ENCODE results near the gene S100A11. TPM values are rescaled to one million over a fixed set of nuclear protein-coding genes. Genes with fewer than 3 reads are reported as not detected.

The S100A11 gene
- total and polyA plus RNA-seq, 9 of the 15 experiments (the other 6 are each of a cell fraction or from before 2014, with no cell fraction given) = 131 to 808 (median 235) TPM

DNA sequence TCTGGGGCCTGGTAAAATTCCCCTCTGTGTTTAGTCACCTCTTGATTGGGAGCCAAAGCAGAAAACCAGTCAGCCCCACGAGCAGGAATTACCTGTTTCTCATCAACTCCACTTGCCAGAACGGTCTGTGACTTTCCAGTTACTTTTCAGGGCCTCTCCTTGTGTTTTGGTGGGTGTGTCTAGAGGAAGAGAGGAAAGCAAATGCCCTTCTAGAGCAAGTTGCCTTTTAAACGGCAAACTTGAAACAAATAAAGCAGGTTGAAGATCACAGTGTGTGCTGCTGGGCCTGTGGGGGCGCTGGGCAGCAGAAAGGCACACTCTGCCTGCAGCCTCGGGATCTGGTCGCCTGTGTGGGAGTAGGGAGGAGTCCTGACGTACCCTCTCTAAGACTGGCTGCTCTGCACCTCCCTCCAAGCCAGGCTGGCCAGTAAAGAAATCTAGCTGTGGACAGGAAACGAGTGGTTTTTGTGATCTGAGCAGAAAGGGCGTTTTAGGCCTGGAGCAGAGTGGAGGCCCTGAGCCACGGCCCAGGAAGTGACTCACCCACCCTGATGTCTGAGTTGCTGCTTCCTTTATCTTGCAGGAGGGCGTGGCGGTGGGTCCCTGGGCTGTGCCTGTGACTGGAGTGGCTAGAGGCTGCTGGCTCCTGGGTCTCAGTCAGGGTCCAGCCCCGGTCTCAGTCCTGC lies 11.1 kb upstream of the S100A11 start (continued):
- TF ChIP-seq SIN3B (IDR thresholded peaks at IDR 0.05; ENCODE audit: low read depth) (no peak), SIN3A (IDR thresholded peaks at IDR 0.05; ENCODE audit: borderline replicate concordance in 2 of 2, control insufficient read depth in 1 of 2, low read depth in 2 of 2, low read length in 2 of 2) (peak; percentile 19 to 23; a peak in 1 of 4 replicates), PHTF2 (CRISPR knock-in tag; IDR thresholded peaks at IDR 0.05) (no peak), ZBTB43 (CRISPR knock-in tag; IDR thresholded peaks at IDR 0.05) (no peak), SNAPC5 (CRISPR knock-in tag; IDR thresholded peaks at IDR 0.05) (no peak), NFE2 (IDR thresholded peaks at IDR 0.05; ENCODE audit: low read depth) (peak; percentile 32; the same call in 1 of the 2 replicates), LARP7 (IDR thresholded peaks at IDR 0.05) (0 out of 2 replicates have a peak, but pooled peaks have one; percentile 18), ZNF217 (CRISPR knock-in tag; IDR thresholded peaks at IDR 0.05) (no peak), SRSF7 (optimal IDR thresholded peaks at IDR 0.05; ENCODE audit: low read depth, low read length) (no peak), HDAC8 (tag; IDR thresholded peaks at IDR 0.05) (no peak)
- TF ChIP-seq, protein P1, sequence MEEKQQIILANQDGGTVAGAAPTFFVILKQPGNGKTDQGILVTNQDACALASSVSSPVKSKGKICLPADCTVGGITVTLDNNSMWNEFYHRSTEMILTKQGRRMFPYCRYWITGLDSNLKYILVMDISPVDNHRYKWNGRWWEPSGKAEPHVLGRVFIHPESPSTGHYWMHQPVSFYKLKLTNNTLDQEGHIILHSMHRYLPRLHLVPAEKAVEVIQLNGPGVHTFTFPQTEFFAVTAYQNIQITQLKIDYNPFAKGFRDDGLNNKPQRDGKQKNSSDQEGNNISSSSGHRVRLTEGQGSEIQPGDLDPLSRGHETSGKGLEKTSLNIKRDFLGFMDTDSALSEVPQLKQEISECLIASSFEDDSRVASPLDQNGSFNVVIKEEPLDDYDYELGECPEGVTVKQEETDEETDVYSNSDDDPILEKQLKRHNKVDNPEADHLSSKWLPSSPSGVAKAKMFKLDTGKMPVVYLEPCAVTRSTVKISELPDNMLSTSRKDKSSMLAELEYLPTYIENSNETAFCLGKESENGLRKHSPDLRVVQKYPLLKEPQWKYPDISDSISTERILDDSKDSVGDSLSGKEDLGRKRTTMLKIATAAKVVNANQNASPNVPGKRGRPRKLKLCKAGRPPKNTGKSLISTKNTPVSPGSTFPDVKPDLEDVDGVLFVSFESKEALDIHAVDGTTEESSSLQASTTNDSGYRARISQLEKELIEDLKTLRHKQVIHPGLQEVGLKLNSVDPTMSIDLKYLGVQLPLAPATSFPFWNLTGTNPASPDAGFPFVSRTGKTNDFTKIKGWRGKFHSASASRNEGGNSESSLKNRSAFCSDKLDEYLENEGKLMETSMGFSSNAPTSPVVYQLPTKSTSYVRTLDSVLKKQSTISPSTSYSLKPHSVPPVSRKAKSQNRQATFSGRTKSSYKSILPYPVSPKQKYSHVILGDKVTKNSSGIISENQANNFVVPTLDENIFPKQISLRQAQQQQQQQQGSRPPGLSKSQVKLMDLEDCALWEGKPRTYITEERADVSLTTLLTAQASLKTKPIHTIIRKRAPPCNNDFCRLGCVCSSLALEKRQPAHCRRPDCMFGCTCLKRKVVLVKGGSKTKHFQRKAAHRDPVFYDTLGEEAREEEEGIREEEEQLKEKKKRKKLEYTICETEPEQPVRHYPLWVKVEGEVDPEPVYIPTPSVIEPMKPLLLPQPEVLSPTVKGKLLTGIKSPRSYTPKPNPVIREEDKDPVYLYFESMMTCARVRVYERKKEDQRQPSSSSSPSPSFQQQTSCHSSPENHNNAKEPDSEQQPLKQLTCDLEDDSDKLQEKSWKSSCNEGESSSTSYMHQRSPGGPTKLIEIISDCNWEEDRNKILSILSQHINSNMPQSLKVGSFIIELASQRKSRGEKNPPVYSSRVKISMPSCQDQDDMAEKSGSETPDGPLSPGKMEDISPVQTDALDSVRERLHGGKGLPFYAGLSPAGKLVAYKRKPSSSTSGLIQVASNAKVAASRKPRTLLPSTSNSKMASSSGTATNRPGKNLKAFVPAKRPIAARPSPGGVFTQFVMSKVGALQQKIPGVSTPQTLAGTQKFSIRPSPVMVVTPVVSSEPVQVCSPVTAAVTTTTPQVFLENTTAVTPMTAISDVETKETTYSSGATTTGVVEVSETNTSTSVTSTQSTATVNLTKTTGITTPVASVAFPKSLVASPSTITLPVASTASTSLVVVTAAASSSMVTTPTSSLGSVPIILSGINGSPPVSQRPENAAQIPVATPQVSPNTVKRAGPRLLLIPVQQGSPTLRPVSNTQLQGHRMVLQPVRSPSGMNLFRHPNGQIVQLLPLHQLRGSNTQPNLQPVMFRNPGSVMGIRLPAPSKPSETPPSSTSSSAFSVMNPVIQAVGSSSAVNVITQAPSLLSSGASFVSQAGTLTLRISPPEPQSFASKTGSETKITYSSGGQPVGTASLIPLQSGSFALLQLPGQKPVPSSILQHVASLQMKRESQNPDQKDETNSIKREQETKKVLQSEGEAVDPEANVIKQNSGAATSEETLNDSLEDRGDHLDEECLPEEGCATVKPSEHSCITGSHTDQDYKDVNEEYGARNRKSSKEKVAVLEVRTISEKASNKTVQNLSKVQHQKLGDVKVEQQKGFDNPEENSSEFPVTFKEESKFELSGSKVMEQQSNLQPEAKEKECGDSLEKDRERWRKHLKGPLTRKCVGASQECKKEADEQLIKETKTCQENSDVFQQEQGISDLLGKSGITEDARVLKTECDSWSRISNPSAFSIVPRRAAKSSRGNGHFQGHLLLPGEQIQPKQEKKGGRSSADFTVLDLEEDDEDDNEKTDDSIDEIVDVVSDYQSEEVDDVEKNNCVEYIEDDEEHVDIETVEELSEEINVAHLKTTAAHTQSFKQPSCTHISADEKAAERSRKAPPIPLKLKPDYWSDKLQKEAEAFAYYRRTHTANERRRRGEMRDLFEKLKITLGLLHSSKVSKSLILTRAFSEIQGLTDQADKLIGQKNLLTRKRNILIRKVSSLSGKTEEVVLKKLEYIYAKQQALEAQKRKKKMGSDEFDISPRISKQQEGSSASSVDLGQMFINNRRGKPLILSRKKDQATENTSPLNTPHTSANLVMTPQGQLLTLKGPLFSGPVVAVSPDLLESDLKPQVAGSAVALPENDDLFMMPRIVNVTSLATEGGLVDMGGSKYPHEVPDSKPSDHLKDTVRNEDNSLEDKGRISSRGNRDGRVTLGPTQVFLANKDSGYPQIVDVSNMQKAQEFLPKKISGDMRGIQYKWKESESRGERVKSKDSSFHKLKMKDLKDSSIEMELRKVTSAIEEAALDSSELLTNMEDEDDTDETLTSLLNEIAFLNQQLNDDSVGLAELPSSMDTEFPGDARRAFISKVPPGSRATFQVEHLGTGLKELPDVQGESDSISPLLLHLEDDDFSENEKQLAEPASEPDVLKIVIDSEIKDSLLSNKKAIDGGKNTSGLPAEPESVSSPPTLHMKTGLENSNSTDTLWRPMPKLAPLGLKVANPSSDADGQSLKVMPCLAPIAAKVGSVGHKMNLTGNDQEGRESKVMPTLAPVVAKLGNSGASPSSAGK (IDR thresholded peaks at IDR 0.05) = peak; percentile 65
- TF ChIP-seq, protein P2, sequence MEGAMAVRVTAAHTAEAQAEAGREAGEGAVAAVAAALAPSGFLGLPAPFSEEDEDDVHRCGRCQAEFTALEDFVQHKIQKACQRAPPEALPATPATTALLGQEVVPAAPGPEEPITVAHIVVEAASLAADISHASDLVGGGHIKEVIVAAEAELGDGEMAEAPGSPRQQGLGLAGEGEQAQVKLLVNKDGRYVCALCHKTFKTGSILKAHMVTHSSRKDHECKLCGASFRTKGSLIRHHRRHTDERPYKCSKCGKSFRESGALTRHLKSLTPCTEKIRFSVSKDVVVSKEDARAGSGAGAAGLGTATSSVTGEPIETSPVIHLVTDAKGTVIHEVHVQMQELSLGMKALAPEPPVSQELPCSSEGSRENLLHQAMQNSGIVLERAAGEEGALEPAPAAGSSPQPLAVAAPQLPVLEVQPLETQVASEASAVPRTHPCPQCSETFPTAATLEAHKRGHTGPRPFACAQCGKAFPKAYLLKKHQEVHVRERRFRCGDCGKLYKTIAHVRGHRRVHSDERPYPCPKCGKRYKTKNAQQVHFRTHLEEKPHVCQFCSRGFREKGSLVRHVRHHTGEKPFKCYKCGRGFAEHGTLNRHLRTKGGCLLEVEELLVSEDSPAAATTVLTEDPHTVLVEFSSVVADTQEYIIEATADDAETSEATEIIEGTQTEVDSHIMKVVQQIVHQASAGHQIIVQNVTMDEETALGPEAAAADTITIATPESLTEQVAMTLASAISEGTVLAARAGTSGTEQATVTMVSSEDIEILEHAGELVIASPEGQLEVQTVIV (CRISPR knock-in tag; IDR thresholded peaks at IDR 0.05; ENCODE audit: borderline replicate concordance) = no peak
